Activated B cell treated with CpG ODN at 0.5 μM for 24 hours (primary cell): ENCODE measurements around the gene BRINP1. TPM values are rescaled to one million over a fixed set of nuclear protein-coding genes. Genes with fewer than 3 reads are reported as not detected.

Source experiments
- ATAC-seq: fragments of 200-7000 bp; cut with Tn5 transposase; one replicate; pipeline ENCODE4 v1.10.0; 2021; ENCODE audit warnings: low read depth, mild to moderate bottlenecking, moderate library complexity
- CTCF ChIA-PET: fragments of 350-600 bp; sonication (Branson Sonifier 250); formaldehyde crosslinking; loops from one replicate; lab custom pipeline; 2021; ENCODE audit warnings: antibody characterized with exemption; lab: Charles Lee
- POLR2A ChIA-PET: fragments of 350-600 bp; sonication (Branson Sonifier 250); formaldehyde crosslinking; loops from one replicate; lab custom pipeline; 2021; ENCODE audit warnings: antibody characterized with exemption; lab: Charles Lee
- DNase-seq: peaks from one replicate; pipeline ENCODE4 v3.0.0; 2022
- H3K27ac Mint-ChIP-seq: one replicate; pipeline ENCODE4 v1.8.0; 2020; ENCODE audit warnings: mixed read lengths
- H3K27me3 Mint-ChIP-seq: one replicate; pipeline ENCODE4 v1.8.0; 2021; ENCODE audit warnings: mixed read lengths
- H3K36me3 Mint-ChIP-seq: one replicate; pipeline ENCODE4 v1.8.0; 2021; ENCODE audit warnings: low read depth, mixed read lengths
- H3K4me1 Mint-ChIP-seq: one replicate; pipeline ENCODE4 v1.8.0; 2021; ENCODE audit warnings: mixed read lengths
- H3K4me3 Mint-ChIP-seq: one replicate; pipeline ENCODE4 v1.8.0; 2020; ENCODE audit warnings: mild to moderate bottlenecking, mixed read lengths
- H3K9me3 Mint-ChIP-seq: one replicate; pipeline ENCODE4 v1.8.0; 2020; ENCODE audit warnings: mixed read lengths
- CTCF ChIP-seq: fragments of 200-600 bp; IDR thresholded peaks from one replicate; pipeline ENCODE4 v1.8.0; 2022; ENCODE audit warnings: antibody characterized with exemption, mild to moderate bottlenecking
- intact Hi-C: fragments of 100-400 bp; cut with micrococcal nuclease; formaldehyde crosslinking; loops from one replicate; pipeline ENCODE4 v1.15.1; 2024
- total RNA-seq: library from RNA; stranded (reverse); gene quantifications from 2 replicates; pipeline ENCODE4 v1.2.3, GENCODE V29; 2022

BRINP1 gene
- total RNA-seq, 1 donor from 2014 or later, result not detected

- no peak overlapping the region for H3K27ac Mint-ChIP-seq
Observed at GRCh38 chr9:119215651-119216050, 153.6 kb downstream of the BRINP1 start.

GRCh38 chr9:119213471-119213870 is 155.8 kb downstream of the BRINP1 start:
- ATAC-seq (no peak), DNase-seq (no peak)
- Mint-ChIP-seq H3K27ac (no peak overlapping the region), H3K4me1 (no peaks in the 10 kb centered on the region), H3K27me3 (no peaks in the 10 kb centered on the region), H3K4me3 (no peak overlapping the region), H3K9me3 (peaks cover 1% of the 10 kb centered on the region), H3K36me3 (no peaks in the 10 kb centered on the region)
- intact Hi-C loops, result no loop called here
- CTCF ChIA-PET, result no interaction called here
- TF ChIP-seq CTCF, result no peak
- POLR2A ChIA-PET, result no interaction called here

More at GRCh38 chr9:119215651-119216050, 153.6 kb downstream of the BRINP1 start:
- H3K36me3 Mint-ChIP-seq, result no peaks in the 10 kb centered on the region
- H3K4me3 Mint-ChIP-seq, result no peak overlapping the region
- POLR2A ChIA-PET, result no interaction called here
- no peak for TF ChIP-seq CTCF
- DNase-seq (no peak), ATAC-seq (no peak)
- intact Hi-C loops, result no loop called here
- H3K9me3 Mint-ChIP-seq, result peaks cover 1% of the 10 kb centered on the region
- CTCF ChIA-PET, result no interaction called here
- H3K4me1 Mint-ChIP-seq, result no peaks in the 10 kb centered on the region
- no peaks in the 10 kb centered on the region for H3K27me3 Mint-ChIP-seq

- Mint-ChIP-seq H3K4me1 (no peaks in the 10 kb centered on the region), H3K27me3 (no peaks in the 10 kb centered on the region), H3K36me3 (no peaks in the 10 kb centered on the region), H3K27ac (no peak overlapping the region), H3K4me3 (no peak overlapping the region), H3K9me3 (no peaks in the 10 kb centered on the region)
- ChIA-PET POLR2A (no interaction called here), CTCF (no interaction called here)
- no peak for ATAC-seq
- intact Hi-C loops, result no loop called here
- no peak for DNase-seq
- TF ChIP-seq CTCF, result no peak
Observed at GRCh38 chr9:119197893-119198607, 171.2 kb downstream of the BRINP1 start.

GRCh38 chr9:119195521-119195920 is 173.7 kb downstream of the BRINP1 start:
- Mint-ChIP-seq H3K27me3 (no peaks in the 10 kb centered on the region), H3K27ac (no peak overlapping the region), H3K4me1 (no peaks in the 10 kb centered on the region), H3K9me3 (no peaks in the 10 kb centered on the region), H3K4me3 (no peak overlapping the region), H3K36me3 (no peaks in the 10 kb centered on the region)
- POLR2A ChIA-PET, result no interaction called here
- no peak for TF ChIP-seq CTCF
- ATAC-seq (no peak), DNase-seq (no peak)
- CTCF ChIA-PET, result no interaction called here
- intact Hi-C loops, result no loop called here

GRCh38 chr9:119185298-119185697 is 183.9 kb downstream of the BRINP1 start:
- Mint-ChIP-seq H3K9me3 (peaks cover 9% of the 10 kb centered on the region), H3K27me3 (no peaks in the 10 kb centered on the region), H3K4me1 (no peaks in the 10 kb centered on the region), H3K4me3 (no peak overlapping the region), H3K36me3 (no peaks in the 10 kb centered on the region), H3K27ac (no peak overlapping the region)
- no peak for ATAC-seq
- intact Hi-C loops, result no loop called here
- no peak for DNase-seq
- CTCF ChIA-PET, result no interaction called here
- no peak for TF ChIP-seq CTCF
- POLR2A ChIA-PET, result no interaction called here
